Glomerular visceral epithelial cell (primary cell): Measurements from ENCODE around the gene RGS9.
A peak's percentile ranks its signal among the peaks of the same experiment; 100 is the strongest.
"Not testable (repeated sequence)": the region's sequence is repeated elsewhere in the genome, so short reads cannot be mapped to it uniquely, and the experiment has no call there.

Experiments used
- DNase-seq: peaks from one replicate; pipeline ENCODE4 v3.0.0-alpha.2; 2016; ENCODE audit errors: extremely low spot score

RGS9 gene

DNA sequence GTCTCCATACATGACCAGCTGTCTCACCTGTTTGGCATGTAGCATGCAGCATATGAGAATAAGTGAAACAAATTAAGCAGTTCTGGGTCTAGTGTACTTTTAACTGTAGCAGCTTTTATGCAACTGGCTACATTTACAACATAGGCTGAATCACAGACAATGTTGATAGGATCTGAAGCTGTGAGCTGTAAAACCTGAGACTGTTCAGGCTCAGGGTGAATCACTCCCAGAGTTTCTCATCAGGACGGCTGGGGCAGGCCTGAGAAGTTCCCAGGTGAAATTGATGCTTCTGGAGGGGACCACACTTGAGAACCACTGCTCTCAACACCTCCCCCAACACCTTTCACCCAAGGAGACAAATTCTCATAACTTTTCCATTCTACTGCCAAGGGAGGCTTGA is 70.3 kb downstream of the RGS9 start:
- DNase-seq, result not testable (repeated sequence)

DNA sequence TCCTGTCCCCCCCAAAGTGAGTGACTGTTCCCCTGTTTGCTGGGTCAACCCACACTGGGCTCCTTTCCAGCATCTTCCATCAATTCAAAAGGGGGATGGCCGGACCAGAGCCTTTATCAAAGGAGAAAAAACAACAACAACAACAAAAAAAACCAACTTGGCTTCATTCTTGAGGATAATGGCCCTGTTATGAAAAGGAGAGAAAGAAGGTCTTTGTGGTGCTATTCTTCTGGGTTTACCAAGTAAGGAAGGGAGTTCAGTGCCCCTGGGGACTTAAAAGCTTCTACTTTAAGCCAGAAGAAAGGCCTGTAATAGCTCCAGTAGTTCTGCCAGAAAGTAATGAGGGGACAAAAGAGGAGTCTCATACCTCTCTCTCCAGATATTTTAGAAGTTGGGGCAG is 71.5 kb downstream of the RGS9 start:
- DNase-seq, result no peak

DNA sequence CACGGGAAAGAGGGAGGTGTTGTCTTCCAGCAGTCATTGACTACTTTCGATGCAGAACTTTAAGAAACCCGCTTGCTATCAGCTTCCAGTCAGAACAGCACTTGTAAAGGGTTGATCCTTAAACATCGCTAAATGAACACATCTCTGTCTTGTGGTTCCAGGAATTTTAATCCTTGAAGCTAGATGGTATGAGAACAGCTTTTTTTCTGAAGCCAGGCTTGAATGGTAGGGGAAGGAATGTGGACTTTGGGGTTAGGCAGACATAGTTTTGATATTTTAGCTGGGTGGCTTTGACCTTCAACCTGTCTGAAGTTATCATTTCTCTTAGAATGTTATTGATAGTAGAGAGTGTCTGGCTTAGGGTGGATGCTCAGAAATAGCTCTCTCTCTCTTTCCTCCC is 81.1 kb downstream of the RGS9 start:
- DNase-seq, result no peak

DNA sequence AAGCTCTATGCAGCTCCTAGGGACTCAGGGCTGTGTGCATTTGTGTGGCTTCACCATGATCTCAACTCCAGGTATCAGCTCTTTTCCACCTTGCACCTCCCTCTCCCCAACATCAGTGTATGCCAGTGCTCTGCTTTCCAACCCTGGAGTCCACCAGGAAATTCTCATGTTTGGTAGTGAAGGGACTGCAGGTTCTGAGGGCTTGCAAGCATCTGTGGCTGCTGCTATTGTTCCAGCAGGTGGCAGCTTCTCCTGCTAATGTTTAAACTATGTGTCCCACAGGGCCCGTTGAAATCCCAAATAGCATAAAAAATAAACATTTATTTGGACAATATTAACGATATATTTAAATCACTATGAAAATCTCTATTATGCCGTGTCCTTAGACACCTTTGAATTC is 82.0 kb downstream of the RGS9 start:
- DNase-seq, result no peak

DNA sequence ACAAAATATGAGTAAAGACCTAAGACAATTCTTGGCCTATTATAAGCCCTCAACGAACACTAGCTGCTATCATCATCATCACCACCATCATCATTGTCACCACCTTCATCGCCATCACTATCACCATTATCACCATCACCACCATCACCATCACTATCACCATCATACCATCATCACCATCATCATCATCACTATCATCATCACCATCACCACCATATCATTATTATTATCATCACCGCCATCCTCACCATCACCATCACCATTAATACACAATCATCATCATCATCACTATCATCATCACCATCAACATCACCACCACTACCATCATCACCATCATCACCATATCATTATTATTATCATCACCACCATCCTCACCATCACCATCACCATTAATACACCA is 82.5 kb downstream of the RGS9 start:
- DNase-seq, result no peak

DNA sequence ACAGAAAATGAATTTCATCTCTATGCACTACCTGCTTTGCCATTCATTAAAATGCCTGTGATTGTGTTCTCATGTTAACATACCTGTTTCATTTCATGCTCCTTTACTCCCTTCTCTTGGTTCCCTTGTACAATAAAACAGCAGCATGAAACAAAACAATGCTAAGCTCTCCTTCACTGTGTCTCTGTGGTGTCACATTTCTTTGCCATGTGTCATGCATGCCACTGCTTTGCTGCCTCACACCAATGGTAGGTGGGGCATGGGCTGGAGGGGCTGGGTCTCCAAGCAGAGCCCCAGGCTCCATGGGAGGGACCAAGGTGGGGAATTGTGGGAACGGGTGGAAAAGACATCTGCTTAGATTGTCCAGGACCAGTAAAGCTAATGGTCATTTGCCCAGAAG is 83.6 kb downstream of the RGS9 start:
- DNase-seq, result peak; percentile 21

DNA sequence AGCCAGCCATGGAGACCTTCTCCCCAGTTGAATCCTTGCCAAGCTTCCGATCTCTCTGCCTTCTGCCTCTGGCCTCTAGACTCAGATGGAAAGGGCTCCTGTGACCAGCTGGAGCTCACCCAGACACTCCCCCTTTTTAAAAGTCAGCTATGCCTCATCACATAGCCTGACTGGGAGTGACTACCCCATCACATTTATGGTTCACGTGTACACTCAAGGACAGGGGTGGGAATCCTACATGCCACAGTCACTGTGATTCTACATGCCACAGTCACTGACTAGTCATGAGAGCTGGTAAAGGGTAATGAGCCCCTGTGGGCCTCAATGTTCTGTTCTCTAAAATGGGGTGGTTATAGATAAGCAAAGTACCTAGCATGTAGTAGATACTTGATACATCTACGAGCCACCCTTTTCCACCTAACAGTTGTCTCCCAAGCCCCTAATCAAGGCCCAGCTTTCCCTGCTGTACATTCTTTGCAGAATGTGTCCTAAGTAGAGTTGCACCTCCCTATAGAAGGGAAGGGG is 85.1 kb downstream of the RGS9 start:
- no peak for DNase-seq

DNA sequence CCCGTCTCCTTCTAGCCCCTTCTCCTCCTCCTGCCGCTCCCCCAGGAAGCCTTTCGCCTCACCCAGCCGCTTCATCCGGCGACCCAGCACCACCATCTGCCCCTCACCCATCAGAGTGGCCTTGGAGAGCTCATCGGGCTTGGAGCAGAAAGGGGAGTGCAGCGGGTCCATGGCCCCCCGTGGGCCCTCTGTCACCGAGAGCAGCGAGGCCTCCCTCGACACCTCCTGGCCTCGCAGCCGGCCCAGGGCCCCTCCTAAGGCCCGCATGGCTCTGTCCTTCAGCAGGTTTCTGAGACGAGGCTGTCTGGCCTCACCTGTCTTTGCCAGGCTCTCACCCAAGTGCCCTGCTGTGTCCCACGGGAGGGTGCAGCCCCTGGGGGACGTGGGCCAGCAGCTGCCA is 87.9 kb downstream of the RGS9 start:
- no peak for DNase-seq

DNA sequence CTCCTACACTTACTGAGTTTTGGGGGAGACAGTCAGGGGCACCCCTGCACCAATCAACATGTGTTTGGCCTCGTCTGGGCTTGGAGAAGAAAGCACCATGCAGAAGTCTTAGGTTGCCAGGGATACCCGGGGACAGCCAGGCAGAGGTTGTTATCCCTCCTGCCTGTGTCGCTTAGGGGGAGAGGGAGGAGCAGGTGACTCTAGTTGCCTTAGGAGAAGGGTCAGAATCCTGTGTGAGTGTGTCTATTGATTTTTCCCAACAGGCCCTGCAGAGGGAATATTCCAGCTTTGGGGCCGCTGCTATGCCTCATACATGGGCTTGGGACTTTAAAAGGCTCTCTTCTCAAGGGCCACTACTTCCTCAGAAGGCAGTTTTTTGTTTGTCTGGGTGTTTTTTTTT is 89.1 kb downstream of the RGS9 start:
- no peak for DNase-seq

DNA sequence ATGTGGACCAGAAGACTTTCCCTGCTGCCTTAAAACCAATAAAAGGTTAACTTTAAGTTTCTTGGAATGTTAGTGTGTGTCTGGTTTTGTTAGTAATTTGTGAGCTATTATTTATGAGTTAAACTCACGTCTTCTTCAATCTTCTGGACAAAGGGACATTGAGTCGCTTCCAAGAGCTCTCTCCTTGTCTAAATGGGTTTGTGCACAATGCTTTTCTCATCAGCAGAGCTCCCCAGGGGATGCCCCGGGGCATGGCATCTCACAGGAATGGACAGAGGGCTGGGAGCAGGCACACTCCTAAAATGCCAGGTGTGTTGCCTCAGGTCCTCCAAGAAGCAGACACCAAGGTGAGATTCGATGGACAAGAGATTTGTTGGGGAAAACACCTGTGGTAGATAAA is 90.5 kb downstream of the RGS9 start:
- no peak for DNase-seq

DNA sequence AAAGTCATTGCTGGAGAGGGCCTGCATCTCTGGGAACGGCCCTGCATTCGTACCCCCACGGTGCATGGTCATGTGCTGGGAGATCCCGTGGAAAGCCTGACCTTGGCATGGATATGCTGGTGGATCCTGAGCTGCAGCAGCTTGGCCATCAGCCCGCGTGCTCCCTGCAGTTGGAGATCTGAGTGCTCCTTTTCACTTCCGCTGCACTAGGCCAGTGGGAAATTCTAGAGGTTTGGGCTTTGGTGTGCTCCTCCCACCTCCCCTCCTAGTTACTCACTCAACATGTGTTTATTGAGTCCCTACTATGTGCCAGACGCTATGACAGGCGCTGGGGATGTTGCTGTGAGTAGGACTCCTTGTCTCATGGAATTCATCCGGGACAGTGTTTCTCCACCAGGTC is 91.1 kb downstream of the RGS9 start:
- no peak for DNase-seq

DNA sequence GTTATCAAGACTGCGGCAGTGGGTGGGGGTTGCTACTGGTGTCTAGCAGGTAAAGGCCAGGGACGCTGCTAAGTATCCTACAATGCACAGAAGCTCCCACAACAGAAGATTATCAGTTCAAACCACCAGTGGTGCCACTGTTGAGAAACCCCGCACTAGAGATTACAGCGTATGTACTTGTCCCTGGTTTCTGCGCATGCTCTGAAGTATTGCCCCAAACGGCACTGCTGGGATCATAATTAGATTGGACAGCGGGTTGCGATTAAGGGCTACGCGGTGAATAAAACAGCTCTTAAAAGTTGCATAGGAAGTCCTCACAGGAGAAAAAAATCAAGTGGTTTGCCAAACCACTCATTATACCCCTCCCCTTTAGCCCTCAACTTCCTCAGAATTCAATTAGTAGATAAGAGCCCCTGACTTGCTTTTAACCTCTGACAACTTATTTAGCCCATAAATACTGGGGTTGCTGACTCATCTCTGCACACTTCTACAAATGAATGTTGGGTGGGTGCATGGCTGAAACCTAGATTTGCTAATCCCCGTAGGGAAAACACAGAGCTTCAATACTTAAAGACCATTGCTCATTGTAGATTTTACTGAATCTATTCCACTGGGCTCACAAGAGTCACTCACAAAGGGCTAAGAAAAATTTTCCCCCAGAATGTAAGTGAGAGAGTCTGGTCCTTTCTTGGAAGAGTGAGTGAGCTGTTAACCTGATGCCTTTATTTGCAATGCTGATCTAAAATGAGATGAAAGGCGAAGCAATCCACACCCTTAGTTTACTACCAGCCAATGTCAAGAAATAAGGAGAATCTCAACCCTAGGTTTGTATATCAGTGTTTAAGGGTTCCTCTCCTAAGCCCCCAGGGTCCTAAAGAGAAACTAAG is 91.8 kb downstream of the RGS9 start:
- peak; percentile 15 for DNase-seq

DNA sequence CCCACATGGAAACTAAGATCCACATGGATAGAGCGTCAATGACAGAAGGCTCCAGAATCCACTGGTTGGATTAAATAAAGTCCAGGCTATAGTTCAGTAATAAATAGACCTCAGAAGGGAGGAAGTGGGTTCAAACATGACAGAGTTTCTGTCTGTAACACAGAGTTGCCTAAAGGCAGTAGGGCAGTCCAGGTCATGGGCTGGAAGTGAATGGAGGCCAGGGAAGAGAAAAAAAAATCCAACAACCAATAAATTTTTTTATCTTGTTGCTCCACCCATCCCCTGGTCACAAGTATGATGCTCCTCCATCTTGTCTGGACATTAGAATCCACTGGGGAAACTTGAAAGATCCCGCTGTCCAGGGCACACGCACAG is 92.4 kb downstream of the RGS9 start:
- no peak for DNase-seq

DNA sequence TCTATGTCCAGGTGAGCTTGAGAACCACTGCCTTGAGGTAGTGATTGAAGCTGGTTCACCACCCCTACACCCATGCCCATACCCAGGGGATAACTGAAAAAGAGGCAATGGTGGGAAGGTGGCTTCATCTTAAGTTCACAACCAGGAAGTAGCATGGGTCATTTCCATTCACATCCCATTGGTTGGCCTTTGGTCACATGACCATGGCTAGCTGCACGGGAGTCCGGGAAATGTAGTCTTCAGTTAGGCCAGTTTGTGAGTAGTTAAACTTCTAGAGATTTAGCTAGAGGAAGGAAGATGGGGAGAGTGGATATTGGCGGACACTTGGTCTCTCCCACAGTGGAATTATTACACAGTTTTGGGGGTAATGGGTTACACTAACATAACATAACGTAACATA is 92.9 kb downstream of the RGS9 start:
- DNase-seq, result no peak

DNA sequence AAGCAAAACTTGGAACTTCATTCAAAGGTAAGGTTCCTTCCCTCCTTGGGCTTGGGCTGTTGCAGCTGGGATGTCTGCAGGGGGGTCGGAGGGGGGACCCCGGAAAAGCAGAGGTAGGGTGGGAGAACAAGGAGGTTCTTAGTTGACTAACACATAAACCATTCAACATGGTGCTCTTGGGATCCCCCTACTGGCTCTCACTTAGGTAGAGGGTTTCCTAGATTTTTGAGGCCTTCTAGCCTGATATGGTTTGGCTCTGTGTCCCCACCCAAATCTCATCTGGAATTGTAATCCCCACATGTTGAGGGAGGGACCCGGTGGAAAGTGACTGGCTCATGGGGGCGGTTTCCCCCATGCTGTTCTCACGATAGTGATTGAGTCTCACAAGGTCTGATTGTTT is 93.9 kb downstream of the RGS9 start:
- no peak for DNase-seq

DNA sequence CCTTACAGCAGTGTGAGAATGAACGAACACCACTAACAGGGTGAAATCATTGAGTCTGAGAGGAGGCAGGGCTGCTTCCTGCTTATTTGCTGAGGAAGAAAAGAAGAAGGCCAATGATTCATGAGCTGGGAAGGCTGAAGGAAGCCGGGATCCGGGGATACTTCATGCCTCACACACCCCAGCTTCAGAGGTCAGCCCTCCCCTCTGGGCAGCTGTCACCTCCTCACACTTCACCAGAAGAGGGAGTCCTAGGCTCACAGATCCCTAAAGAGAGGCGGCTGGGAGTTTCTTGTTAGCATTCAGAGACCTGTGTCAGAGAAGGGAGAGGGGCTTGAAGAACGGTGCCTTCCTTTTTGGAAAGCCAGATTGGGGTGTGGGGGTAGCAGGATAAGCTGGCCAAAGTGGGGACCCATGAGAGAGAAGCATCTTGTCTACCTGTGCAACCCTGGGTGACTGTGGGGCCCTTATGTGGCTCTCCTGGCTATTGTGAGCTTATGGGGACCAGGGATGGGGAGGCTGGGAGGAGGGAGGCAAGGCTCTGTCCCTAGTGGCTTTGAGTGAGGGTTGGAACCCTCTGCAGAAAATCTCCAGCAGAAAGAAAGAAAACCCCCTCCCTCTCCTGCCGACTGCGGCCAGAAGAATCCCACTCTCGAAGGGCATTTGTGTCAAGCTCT is 94.6 kb downstream of the RGS9 start:
- peak; percentile 81 for DNase-seq

DNA sequence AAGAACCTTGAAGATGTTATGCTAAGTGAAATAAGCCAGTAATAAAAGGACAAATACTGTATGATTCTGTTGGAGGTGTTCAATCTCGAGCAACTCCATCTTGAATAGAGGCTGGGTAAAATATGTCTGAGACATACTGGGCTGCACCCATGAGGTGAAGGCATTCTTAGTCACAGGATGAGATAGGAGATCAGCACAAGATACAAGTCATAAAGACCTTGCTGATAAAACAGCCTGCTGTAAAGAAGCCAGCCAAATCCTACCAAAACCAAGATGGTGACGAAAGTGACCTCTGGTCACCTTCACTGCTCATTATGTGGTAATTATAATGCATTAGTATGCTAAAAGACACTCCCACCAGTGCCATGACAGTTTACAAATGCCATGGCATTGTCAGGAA is 98.1 kb downstream of the RGS9 start:
- no peak for DNase-seq

DNA sequence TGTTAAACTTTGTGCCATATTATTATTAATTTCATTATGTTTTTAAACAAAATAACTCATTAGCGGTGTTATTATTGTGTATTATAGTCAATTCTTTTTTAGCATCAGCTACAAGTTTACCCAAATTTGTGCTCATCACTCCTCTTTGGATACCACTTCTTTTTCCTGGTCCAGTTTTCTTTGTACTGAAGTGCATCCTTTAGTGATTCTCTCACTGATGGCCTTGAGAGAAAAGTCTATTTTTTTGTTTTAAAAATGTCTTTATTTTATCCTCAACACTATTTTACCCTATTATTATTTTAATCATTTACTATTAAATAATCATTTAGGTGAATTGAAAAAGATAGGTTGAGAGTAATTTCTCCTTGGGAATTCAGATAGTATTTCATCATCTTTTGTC is 99.2 kb downstream of the RGS9 start:
- DNase-seq, result no peak

DNA sequence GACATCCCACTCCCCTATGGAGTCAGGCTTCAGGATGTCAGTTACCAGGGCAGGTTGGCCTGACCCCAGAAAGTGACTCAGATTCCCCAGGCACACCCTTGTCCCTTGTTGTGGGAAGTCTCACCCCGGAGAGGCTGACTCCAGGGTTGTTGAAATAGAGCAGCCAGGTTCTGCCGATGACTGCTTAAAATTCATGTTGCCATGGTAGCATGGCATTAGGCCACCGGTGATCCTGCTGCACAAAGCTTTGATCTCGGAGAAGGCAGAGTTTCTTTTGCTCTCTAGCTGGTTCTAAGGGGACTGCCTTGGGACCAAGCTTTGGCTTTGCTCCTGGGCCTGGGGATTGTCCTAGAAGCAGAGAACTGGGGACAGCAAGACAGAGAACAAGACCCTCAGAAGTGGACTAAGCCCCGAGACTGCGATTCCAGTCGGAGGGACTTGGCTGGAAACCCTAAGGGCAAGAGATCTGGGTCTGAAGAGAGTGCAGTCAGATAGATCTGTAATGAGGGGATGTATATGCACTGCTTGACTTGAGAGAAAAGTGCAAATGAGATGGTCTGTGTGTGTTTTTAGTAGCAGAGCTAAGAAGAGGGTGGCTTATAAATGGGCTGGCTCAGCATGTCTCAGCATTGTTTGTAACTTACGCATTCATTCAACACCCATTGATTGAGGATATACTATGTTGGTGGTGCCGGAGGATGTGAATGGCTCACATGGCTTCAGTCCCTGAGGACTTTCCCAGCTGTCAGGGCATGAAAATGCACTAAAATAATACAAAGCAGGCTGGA is 106.9 kb downstream of the RGS9 start:
- peak; percentile 11 for DNase-seq

DNA sequence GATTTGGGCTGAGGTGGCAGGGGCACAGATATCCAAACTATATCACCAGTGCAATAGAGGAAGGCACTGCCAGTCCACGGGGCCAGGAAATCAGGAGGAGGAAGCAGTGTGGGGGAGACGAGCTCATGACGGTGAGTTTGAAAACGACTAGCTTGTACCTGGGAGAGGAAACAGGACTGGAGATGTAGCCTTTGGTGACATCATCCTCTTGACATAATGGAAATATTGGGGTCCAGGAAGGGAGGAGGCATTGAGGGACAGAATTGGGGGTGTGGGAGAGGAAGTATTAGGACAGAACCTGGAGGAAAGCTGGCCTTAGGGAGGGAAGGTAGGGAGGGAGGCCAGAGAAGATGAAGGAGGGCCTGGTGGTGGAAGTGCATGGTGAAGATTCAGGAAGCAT is 109.1 kb downstream of the RGS9 start:
- no peak for DNase-seq

DNA sequence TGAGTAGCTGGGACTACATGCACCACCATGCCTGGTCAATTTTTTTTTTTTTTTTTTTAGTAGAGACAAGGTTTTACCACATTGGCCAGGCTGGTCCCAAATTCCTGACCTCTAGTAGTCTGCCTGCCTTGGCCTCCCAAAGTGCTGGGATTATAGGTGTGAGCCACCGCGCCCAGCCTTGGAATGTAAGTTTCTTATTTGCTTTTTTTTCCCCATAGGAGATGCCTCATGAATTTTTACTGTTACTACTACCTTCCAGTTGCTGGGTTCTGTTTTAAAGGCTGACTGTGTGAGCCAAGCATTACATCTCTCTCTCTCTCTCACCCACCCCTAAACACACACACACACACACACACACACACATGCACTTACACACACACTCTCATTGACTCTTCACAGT is 112.6 kb downstream of the RGS9 start:
- DNase-seq, result no peak

DNA sequence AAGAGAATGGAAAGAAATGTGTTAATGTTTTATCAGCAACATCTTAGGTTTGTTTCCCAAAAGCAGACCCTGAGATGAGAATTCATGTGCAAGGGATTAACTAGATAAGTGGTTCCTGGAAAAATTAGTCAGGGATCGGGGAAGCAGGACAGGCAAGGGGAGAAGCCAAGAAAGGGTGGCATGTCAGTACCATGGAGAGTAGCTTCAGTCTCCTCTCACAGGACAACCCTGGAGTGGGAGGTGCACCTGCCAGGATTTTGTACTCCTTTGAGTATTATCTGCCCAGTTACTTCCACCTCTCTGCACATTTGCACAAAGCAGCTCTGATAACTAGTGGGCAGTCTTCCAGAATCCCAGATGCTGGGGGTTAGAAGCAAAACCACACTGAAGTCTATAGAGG is 117.0 kb downstream of the RGS9 start:
- DNase-seq, result no peak

DNA sequence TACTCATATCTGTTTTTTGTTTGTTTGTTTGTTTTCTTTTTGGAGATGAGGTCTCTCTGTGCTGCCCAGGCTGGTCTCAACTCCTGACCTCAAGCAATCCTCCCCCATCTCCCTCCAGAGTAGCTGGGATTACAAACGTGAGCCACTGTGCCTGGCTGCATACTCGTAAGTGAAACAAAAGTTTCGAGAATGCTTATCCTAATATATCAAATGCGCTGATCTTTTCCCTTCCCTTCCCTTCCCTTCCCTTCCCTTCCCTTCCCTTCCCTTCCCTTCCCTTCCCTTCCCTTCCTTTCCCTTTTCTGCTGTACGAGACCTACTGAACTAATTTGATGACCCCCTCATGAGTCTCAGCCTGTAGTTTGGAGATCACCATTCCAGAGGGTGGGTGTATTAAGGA is 122.1 kb downstream of the RGS9 start:
- no peak for DNase-seq
